ENCODE data around the gene CHST15. TPM values are rescaled to one million over a fixed set of nuclear protein-coding genes. Genes with fewer than 3 reads are reported as not detected.
A peak's percentile ranks its signal among the peaks of the same experiment; 100 is the strongest.
"Not testable (repeated sequence)": the region's sequence is repeated elsewhere in the genome, so short reads cannot be mapped to it uniquely, and the experiment has no call there.

The CHST15 gene
- total RNA-seq, 1 donor from 2014 or later: 27.0 TPM

DNA sequence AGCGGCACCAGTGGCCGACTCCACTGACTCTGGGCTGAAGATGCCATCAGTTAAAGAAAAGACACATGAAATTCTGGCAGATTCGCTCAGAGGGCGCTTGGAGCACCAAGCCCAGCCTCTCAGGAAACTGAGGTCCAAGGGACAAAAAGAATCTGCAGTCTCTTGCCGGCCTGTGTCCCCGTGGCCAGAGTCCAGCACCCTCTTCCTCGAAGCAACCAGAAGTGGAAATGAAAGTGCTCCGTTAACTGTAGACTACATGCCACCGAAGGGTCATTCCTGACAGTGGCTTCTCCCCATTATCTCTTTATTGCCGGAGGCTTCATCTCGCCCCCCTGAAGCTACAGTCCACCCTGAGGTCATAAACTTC is 1.0 kb upstream of the CHST15 start:
- H3K4me1 ChIP-seq: peaks cover 31% of the 10 kb centered on the region
- peak overlapping the region; percentile 61 to 91 for H3K4me3 ChIP-seq
- no peaks in the 10 kb centered on the region for H3K36me3 ChIP-seq
- no peak for DNase-seq (ENCODE audit: extremely low spot score in 2 of 2)
- H3K9me3 ChIP-seq: no peaks in the 10 kb centered on the region
- intact Hi-C loops (cut with DNase I): loop anchor here (5.0 kb wide), 2 partner anchors 58 to 102 kb away; no protein-coding TSS in a partner anchor
- no peaks in the 10 kb centered on the region for H3K27me3 ChIP-seq
- peak overlapping the region; percentile 86 for H3K27ac ChIP-seq
- TF ChIP-seq, protein P1, sequence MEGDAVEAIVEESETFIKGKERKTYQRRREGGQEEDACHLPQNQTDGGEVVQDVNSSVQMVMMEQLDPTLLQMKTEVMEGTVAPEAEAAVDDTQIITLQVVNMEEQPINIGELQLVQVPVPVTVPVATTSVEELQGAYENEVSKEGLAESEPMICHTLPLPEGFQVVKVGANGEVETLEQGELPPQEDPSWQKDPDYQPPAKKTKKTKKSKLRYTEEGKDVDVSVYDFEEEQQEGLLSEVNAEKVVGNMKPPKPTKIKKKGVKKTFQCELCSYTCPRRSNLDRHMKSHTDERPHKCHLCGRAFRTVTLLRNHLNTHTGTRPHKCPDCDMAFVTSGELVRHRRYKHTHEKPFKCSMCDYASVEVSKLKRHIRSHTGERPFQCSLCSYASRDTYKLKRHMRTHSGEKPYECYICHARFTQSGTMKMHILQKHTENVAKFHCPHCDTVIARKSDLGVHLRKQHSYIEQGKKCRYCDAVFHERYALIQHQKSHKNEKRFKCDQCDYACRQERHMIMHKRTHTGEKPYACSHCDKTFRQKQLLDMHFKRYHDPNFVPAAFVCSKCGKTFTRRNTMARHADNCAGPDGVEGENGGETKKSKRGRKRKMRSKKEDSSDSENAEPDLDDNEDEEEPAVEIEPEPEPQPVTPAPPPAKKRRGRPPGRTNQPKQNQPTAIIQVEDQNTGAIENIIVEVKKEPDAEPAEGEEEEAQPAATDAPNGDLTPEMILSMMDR (IDR thresholded peaks at IDR 0.05): no peak
- no peak for TF ChIP-seq POLR2AphosphoS5 (IDR thresholded peaks at IDR 0.05; ENCODE audit: insufficient read depth in 1 of 2, low read depth in 1 of 2)
- TF ChIP-seq POLR2A (IDR thresholded peaks at IDR 0.05): no peak

DNA sequence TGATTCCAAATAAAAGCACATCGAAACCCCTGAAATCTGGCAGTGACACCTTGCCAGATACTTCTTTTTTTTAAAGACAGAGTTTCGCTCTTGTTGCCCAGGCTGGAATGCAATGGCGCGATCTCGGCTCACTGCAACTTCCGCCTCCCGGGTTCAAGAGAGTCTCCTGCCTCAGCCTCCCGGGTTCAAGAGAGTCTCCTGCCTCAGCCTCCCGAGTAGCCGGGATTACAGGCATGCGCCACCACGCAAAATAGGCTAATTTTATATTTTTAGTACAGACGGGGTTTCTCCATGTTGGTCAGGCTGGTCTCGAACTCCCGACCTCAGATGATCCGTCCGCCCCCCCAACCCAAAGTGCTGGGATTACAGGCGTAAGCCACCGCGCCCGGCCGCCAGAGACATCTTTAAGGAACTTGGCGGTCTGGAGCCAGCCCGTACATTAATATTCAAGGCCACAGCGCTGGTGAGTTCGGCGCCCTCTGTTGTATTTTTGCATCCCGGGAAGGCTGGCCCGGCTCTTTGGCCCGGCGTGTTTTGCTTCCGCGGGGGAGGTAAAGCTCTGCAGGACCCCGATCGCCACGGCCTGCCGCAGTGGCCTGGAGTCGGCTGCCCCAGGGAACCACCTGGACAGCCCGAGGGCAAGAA is 498 bp upstream of the CHST15 start:
- H3K9me3 ChIP-seq; DNase-seq (ENCODE audit: extremely low spot score in 2 of 2); H3K27me3 ChIP-seq; H3K36me3 ChIP-seq: not testable (repeated sequence)
- H3K27ac ChIP-seq: peak overlapping the region; percentile 86
- H3K4me1 ChIP-seq: peaks cover 33% of the 10 kb centered on the region
- H3K4me3 ChIP-seq: peak overlapping the region; percentile 61 to 91
- intact Hi-C loops (cut with DNase I): loop anchor here (5.0 kb wide), 2 partner anchors 58 to 102 kb away; no protein-coding TSS in a partner anchor

DNA sequence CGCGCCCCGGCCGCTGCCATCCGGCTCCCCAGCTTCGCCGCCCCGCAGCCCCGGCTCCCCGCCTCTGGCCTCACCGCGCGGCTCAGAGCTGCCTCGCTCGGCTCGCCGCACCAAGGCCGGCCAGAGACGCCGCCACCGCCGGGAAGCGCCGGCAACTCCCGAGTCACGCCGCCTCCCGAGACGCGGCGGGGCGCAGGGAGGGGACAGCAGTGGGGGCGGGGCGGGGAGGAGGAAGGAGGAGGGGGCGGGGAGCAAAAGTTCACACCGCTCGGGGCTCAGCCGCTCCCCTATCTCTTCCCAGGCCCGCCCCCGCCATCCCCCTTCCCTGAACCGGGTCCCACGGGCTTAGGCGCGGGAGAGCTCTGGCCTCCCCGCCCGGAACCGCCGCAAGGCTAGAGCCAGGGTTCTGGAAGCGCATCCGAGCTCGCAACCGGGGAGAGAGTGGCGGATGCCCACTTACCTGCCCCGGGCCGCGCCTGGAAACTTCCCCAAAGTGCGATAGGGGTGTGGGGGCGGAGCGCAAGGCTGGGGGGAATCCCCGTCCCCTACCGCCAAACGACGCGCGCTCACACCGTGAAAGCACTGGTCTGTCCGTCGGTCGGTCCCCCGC is 1.0 kb downstream of the CHST15 start:
- no peaks in the 10 kb centered on the region for H3K36me3 ChIP-seq
- H3K4me1 ChIP-seq: peaks cover 44% of the 10 kb centered on the region
- intact Hi-C loops (cut with DNase I): loop anchor here (5.0 kb wide), 2 partner anchors 60 to 100 kb away; no protein-coding TSS in a partner anchor
- no peak for DNase-seq (ENCODE audit: extremely low spot score in 2 of 2)
- peak overlapping the region; percentile 86 for H3K27ac ChIP-seq
- H3K4me3 ChIP-seq: peak overlapping the region; percentile 61 to 91
- H3K27me3 ChIP-seq: no peaks in the 10 kb centered on the region
- H3K9me3 ChIP-seq: no peaks in the 10 kb centered on the region
- TF ChIP-seq POLR2AphosphoS5 (IDR thresholded peaks at IDR 0.05; ENCODE audit: insufficient read depth in 1 of 2, low read depth in 1 of 2) (peak in 1 of 2 donors; percentile 66), POLR2A (IDR thresholded peaks at IDR 0.05) (no peak)
- TF ChIP-seq, protein P1 (IDR thresholded peaks at IDR 0.05): no peak

DNA sequence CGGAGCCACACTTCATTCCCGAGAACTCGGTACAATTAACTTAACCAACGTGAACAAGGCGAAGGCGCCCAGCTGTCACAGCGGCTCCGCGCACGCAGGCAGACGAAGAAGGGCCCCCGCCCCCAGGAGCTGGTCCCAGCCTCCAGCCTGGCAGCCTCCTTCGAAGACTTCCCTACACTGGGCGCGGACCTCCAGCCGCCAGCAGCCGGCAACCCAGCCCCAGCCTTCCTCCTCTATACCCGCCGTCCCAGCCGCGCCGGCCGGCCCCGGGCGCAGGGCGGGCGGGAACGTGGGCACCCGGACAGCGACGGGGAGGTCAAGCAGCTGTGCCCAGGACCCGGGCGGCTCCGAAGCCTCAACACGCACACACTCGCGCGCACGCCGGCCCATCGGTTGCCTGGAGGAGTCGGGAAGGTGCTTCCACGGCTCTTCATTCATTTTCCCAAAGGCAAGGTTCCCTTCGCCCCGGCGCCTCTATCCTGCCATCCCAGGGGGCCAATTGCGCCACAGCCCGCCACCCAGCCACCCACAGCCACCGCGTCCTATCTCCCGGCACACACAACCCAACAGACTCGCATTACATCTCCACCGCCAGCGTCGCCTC is 1.6 kb downstream of the CHST15 start:
- intact Hi-C loops (cut with DNase I): loop anchor here (5.0 kb wide), 2 partner anchors 61 to 99 kb away; no protein-coding TSS in a partner anchor
- no peaks in the 10 kb centered on the region for H3K36me3 ChIP-seq
- H3K27ac ChIP-seq: peak overlapping the region; percentile 86
- peak overlapping the region; percentile 61 to 91 for H3K4me3 ChIP-seq
- DNase-seq (ENCODE audit: extremely low spot score in 2 of 2): no peak
- H3K27me3 ChIP-seq: no peaks in the 10 kb centered on the region
- TF ChIP-seq POLR2A (IDR thresholded peaks at IDR 0.05) (no peak), POLR2AphosphoS5 (IDR thresholded peaks at IDR 0.05; ENCODE audit: insufficient read depth in 1 of 2, low read depth in 1 of 2) (no peak)
- TF ChIP-seq, protein P1 (IDR thresholded peaks at IDR 0.05): no peak
- no peaks in the 10 kb centered on the region for H3K9me3 ChIP-seq
- peaks cover 50% of the 10 kb centered on the region for H3K4me1 ChIP-seq

DNA sequence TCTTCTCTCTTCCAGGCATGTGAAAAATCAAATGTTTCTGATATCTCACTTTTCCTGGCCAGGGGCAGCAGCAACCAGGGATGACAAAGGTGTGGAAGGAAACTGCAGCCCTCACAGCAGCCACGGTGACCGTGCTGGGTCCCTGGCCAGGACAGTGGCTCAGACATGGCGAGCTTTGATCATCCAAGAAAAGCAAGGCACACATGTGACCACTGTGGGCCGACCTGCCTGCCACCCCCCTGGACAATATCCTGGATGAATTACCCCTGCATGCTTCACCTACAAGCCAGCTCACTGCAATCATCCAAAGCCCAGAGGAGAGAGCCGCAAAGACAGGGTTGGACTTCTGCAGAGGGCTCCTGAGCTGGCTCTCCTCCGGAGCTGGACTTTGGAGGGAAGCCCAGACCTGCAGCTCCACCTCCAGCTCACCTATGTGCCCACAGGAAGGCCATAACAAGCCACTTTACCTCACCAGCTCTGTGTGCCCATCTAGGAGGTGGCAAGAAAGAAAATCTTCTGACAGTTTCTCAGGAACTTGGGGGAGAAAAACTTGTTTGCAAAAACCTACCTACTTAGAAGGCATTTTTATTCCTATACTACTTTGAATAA is 2.7 kb downstream of the CHST15 start:
- Histone ChIP-seq H3K4me3 (peak overlapping the region; percentile 61 to 91), H3K9me3 (no peaks in the 10 kb centered on the region), H3K36me3 (no peaks in the 10 kb centered on the region), H3K27me3 (no peaks in the 10 kb centered on the region), H3K27ac (no peak overlapping the region), H3K4me1 (peaks cover 55% of the 10 kb centered on the region)
- DNase-seq (ENCODE audit: extremely low spot score in 2 of 2): no peak
- intact Hi-C loops (cut with DNase I): loop anchor here (5.0 kb wide), 2 partner anchors 62 to 98 kb away; no protein-coding TSS in a partner anchor
- no peak for TF ChIP-seq POLR2AphosphoS5 (IDR thresholded peaks at IDR 0.05; ENCODE audit: insufficient read depth in 1 of 2, low read depth in 1 of 2)
- TF ChIP-seq POLR2A (IDR thresholded peaks at IDR 0.05): no peak
- TF ChIP-seq, protein P1 (IDR thresholded peaks at IDR 0.05): no peak

Data from vagina (tissue), 2 donors.